Esophagus squamous epithelium (tissue), 5 donors: ENCODE measurements around the gene EIPR1. TPM values are rescaled to one million over a fixed set of nuclear protein-coding genes. Genes with fewer than 3 reads are reported as not detected.

Experiments used
- DNase-seq: peaks from one replicate; lab custom pipeline; 2025; lab: John Stamatoyannopoulos, UW
- H3K27ac ChIP-seq, 4 donors: fragments of 200-600 bp; sonication (generic); one replicate each; pipeline ENCODE4 v1.5.1; 2016 to 2019; ENCODE audit warnings: mild to moderate bottlenecking in 1 of 4
- H3K27me3 ChIP-seq, 4 donors: fragments of 200-600 bp; sonication (generic); 1 replicate in 3 of 4; 2 replicates in 1 of 4; pipeline versions ENCODE4 v1.5.1 to v1.6.0; 2017 to 2021; ENCODE audit warnings: antibody characterized with exemption in 1 of 4
- H3K36me3 ChIP-seq, 3 donors: fragments of 200-600 bp; sonication (generic); one replicate each; pipeline ENCODE4 v1.5.1; 2016 to 2019
- H3K4me1 ChIP-seq, 3 donors: fragments of 200-600 bp; sonication (generic); one replicate each; pipeline ENCODE4 v1.5.1; 2017 to 2019
- H3K4me3 ChIP-seq, 4 donors: fragments of 200-600 bp; sonication (generic); 1 replicate in 3 of 4; 2 replicates in 1 of 4; pipeline ENCODE4 v1.5.1; 2016 to 2019; ENCODE audit warnings: mild to moderate bottlenecking in 2 of 4, moderate library complexity in 1 of 4
- H3K9me3 ChIP-seq, 3 donors: fragments of 200-600 bp; sonication (generic); one replicate each; pipeline ENCODE4 v1.5.1; 2016 to 2019
- POLR2A ChIP-seq, 4 donors: fragments of 450-650 bp; IDR thresholded peaks; one replicate each; pipeline ENCODE4 v1.6.1; 2017; ENCODE audit warnings: antibody characterized with exemption in 4 of 4, mild to moderate bottlenecking in 4 of 4, moderate library complexity in 3 of 4
- WGBS, 2 donors: methylation state at CpG; one replicate each; pipeline ENCODE4 v1.1.5; 2018; 5-methylcytosine and 5-hydroxymethylcytosine counted together
- intact Hi-C: fragments of 100-400 bp; cut with DNase I; formaldehyde crosslinking; loops from one replicate; pipeline ENCODE4 v1.15.0; 2022
- total RNA-seq, 4 donors: library from RNA; depleted of rRNA; stranded (reverse); fragments of >200 nt; gene quantifications; one replicate each; pipeline ENCODE4 v1.1.0, GENCODE V29; 2016
- TF ChIP-seq, protein P1 (sequence below), 6 experiments: fragments of 450-650 bp in 4 of 6; fragments of 200-600 bp in 2 of 6; sonication (generic) in 2 of 6; IDR thresholded peaks; one replicate each; pipeline ENCODE4 v1.5.1; 2016 to 2019; ENCODE audit warnings: antibody characterized with exemption in 6 of 6, mild to moderate bottlenecking in 4 of 6, moderate library complexity in 4 of 6
- donor health status: DM: yes; HTN: yes; CAD: no.

Gene EIPR1
- total RNA-seq, 4 donors from 2014 or later: 27.3 to 50.6 (median 31.9) TPM

DNA sequence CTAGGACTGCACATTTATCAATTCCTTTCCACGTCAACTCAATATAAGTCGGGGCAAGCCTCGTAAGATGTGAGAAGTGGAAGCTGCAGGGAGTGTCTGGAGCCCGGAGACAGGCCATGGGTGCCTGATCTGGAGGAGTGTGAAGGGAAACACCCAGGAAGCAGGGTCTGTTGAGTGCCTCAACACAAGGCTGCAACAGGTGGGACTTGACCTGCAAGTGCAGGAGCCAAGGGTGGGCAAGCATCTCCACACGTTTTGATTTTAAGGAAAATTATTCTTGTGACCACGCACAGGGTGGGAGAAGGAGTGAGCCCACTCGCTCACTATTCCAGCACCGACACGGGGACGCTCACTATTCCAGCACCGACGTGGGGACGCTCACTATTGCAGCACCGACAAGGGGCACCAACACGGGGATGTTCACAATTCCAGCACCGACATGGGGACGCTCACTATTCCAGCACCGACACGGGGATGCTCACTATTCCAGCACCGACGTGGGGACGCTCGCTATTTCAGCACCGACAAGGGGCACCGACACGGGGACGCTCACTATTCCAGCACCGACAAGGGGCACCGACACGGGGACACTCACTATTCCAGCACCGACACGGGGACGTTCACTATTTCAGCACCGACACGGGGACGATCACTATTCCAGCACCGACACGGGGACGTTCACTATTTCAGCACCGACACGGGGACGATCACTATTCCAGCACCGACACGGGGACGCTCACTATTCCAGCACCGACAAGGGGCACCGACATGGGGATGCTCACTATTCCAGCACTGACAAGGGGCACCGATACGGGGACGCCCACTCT is 197.3 kb downstream of the EIPR1 start:
- H3K27ac ChIP-seq: no peak overlapping the region
- H3K36me3 ChIP-seq: peaks cover 0 to 23% (median 8%) of the 10 kb centered on the region in 3 donors
- WGBS, 2 donors: 72 to 80% methylated on average over 19 to 42 of the region's 50 CpGs
- TF ChIP-seq POLR2A (IDR thresholded peaks at IDR 0.05): no peak
- TF ChIP-seq, protein P1, sequence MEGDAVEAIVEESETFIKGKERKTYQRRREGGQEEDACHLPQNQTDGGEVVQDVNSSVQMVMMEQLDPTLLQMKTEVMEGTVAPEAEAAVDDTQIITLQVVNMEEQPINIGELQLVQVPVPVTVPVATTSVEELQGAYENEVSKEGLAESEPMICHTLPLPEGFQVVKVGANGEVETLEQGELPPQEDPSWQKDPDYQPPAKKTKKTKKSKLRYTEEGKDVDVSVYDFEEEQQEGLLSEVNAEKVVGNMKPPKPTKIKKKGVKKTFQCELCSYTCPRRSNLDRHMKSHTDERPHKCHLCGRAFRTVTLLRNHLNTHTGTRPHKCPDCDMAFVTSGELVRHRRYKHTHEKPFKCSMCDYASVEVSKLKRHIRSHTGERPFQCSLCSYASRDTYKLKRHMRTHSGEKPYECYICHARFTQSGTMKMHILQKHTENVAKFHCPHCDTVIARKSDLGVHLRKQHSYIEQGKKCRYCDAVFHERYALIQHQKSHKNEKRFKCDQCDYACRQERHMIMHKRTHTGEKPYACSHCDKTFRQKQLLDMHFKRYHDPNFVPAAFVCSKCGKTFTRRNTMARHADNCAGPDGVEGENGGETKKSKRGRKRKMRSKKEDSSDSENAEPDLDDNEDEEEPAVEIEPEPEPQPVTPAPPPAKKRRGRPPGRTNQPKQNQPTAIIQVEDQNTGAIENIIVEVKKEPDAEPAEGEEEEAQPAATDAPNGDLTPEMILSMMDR (IDR thresholded peaks at IDR 0.05): no peak
- H3K4me1 ChIP-seq: no peaks in the 10 kb centered on the region
- intact Hi-C loops: no loop called here
- no peaks in the 10 kb centered on the region for H3K27me3 ChIP-seq
- DNase-seq: no peak
- H3K4me3 ChIP-seq: no peak overlapping the region
- no peaks in the 10 kb centered on the region for H3K9me3 ChIP-seq

DNA sequence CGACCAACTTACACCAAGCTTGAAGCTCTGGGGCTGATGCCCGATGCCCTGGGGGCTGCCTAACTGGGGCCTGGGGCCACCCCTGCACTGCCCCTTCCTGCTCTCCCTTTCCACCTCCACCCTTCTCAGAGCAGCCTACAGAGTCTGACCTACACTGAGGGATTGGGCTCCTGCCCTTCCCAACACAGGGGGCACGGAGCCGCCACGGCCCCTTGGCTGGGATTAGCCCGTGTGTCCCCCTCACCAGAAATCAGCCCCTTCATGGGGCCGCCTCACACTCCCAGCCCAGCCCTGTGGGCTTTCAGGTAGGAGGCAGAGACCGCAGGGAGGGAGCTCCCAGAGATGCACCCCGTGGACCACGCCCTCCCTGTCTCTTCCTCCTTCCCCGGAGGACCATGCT is 198.0 kb downstream of the EIPR1 start:
- DNase-seq: no peak
- 92 to 95% methylated on average over 6 to 8 of the region's 11 CpGs for WGBS, 2 donors
- peaks cover 0 to 22% (median 8%) of the 10 kb centered on the region in 3 donors for H3K36me3 ChIP-seq
- no peaks in the 10 kb centered on the region for H3K27me3 ChIP-seq
- H3K27ac ChIP-seq: no peak overlapping the region
- no peak overlapping the region for H3K4me3 ChIP-seq
- no peaks in the 10 kb centered on the region for H3K9me3 ChIP-seq
- intact Hi-C loops: no loop called here
- no peaks in the 10 kb centered on the region for H3K4me1 ChIP-seq
- no peak for TF ChIP-seq POLR2A (IDR thresholded peaks at IDR 0.05)
- TF ChIP-seq, protein P1 (IDR thresholded peaks at IDR 0.05): no peak

DNA sequence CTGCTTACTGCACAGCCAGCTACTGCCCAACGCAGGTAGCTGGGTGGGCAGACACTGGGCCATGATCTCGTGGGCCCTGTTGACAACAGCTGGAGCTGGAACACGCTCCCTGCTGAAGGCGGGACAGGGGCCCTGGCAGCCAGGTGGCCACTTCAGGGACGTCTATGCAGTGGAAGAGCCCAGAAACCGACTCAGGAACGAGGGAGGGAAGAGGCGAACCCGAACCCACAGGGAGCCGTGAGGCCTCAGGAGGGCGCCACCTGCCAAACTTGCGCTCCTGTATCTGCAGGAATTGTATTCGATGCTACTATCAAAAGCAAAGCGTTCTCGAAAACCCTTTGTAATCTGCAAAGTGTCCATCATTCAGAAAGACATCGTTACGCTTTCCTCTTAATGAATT is 198.4 kb downstream of the EIPR1 start:
- H3K36me3 ChIP-seq: peaks cover 0 to 20% (median 8%) of the 10 kb centered on the region in 3 donors
- no peak overlapping the region for H3K4me3 ChIP-seq
- no peaks in the 10 kb centered on the region for H3K4me1 ChIP-seq
- no peaks in the 10 kb centered on the region for H3K27me3 ChIP-seq
- no peak for DNase-seq
- intact Hi-C loops: no loop called here
- 88 to 90% methylated on average over 5 to 13 of the region's 17 CpGs for WGBS, 2 donors
- TF ChIP-seq, protein P1 (IDR thresholded peaks at IDR 0.05): no peak
- no peak for TF ChIP-seq POLR2A (IDR thresholded peaks at IDR 0.05)
- no peak overlapping the region for H3K27ac ChIP-seq
- no peaks in the 10 kb centered on the region for H3K9me3 ChIP-seq

DNA sequence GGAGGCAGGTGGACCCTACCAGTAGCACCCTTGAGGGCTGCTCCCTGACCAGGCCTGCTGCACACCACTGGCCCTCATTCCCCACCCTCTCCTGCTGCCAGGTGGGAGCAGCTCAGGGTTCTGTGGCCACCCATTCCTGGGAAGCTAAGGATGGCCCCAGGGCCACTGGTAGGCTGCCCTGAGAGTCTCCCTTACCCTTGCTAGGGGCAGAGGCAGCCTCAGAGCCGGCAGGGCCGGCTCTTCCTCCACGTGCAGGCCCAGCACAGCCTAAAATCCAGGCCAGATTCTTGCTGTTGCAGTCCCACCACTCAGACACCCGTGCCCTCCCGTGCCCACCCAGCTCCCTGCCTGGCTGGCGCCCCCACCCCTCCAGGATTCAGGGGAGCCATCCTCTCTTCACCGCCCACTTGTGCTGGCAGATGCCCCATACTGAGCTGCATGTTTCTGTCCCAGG is 199.0 kb downstream of the EIPR1 start:
- Histone ChIP-seq H3K27ac (no peak overlapping the region), H3K4me1 (peaks cover 0 to 5% (median 1%) of the 10 kb centered on the region in 3 donors), H3K36me3 (peaks cover 0 to 14% (median 8%) of the 10 kb centered on the region in 3 donors), H3K9me3 (no peaks in the 10 kb centered on the region), H3K4me3 (no peak overlapping the region), H3K27me3 (no peaks in the 10 kb centered on the region)
- intact Hi-C loops: no loop called here
- TF ChIP-seq POLR2A (IDR thresholded peaks at IDR 0.05): no peak
- TF ChIP-seq, protein P1 (IDR thresholded peaks at IDR 0.05): no peak
- no CpG with 5 or more reads among the region's 7 CpGs for WGBS, 2 donors
- no peak for DNase-seq

DNA sequence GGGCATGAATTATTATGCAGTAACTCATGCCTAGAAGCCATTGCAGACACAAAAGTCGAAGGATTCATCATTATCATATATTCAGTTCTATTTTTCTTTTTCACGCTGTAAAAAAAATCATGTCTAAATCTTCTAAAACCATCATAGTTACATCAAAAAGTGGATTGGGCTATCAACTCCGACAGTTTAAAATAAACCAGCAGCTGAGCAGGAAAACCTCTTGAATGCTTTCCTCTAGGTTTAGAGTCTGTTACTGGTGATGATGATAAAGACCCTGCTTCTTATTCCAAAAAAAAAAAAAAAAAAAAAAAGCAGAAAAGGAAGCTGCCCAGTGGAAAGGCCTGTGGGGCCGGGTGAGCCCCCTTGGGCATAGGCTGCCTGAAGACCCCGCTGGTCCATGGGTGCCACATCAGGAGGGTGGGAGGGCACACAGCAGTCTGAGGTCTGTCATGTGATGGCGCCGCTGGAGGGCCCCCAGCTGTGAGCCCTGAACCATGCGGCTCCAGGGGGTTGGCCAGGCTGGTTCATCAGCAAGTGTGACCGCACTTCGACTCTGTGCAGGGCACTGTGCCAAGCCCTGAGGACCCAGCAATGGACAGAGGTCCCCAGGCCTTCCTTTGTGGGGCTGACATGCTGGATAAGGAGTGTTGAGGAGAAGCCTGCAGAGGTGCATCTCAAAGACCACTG is 199.6 kb downstream of the EIPR1 start:
- peaks cover 0 to 16% (median 8%) of the 10 kb centered on the region in 3 donors for H3K36me3 ChIP-seq
- DNase-seq: no peak
- intact Hi-C loops: no loop called here
- H3K4me3 ChIP-seq: no peak overlapping the region
- TF ChIP-seq, protein P1 (IDR thresholded peaks at IDR 0.05): no peak
- TF ChIP-seq POLR2A (IDR thresholded peaks at IDR 0.05): no peak
- H3K4me1 ChIP-seq: peaks cover 0 to 11% (median 4%) of the 10 kb centered on the region in 3 donors
- WGBS, 2 donors: 73 to 87% methylated on average over 5 to 8 of the region's 10 CpGs
- no peak overlapping the region for H3K27ac ChIP-seq
- H3K27me3 ChIP-seq: no peaks in the 10 kb centered on the region
- no peaks in the 10 kb centered on the region for H3K9me3 ChIP-seq
